Astrocyte of the spinal cord (primary cell): ENCODE measurements around the gene GFY.

Source experiments
- DNase-seq: peaks from one replicate; pipeline ENCODE4 v3.0.0; 2011; ENCODE audit warnings: low read depth, low spot score
- H3K4me3 ChIP-seq: 2 replicates; pipeline ENCODE4 v1.5.1; 2011; ENCODE audit warnings: low read depth, mild to moderate bottlenecking, low read length, moderate library complexity
- in situ Hi-C: cut with HindIII; loops from 2 replicates; pipeline ENCODE4 v1.10.0; 2017; ENCODE audit warnings: low sequenced_read_pairs
- TF ChIP-seq, protein P1 (sequence below): IDR thresholded peaks from 2 replicates; pipeline ENCODE4 v1.5.1; 2012; ENCODE audit warnings: low read depth, mild to moderate bottlenecking, low read length, inconsistent platforms

The GFY gene

DNA sequence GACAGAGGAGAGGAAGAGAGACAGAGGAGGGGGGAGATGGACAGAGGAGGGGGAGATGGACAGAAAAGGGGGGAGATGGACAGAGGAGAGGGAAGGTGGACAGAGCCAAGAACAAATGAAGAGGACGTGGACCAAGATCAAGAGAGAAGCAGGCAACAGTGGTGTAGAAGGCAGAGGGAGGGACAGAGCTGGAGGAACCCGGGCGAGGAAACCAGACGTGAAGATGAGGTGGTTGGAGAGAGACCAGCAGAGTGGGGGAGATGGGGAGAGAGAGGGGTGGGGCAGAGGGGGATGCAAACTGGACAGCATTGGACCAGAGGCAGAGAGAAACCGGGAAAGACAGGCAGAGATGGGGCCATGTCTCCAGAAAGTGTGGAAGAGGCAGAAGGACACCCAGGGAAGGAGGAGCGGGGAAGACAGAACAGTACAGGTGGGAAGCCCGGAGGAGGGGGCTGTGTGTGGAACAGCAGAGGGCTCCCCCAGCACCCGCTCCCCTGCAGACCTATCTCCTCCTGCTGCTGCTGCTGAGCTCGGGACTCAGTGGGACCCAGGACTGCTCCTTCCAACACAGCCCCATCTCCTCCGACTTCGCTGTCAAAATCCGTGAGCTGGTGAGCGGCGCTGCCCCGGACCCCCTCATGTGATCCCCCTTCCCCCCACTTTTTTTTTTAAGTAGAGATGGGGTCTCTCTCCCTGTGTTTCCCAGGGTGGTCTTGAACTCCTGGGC is 50.2 kb downstream of the GFY start:
- DNase-seq: no peak
- in situ Hi-C loops: no loop called here
- no peak overlapping the region for H3K4me3 ChIP-seq

DNA sequence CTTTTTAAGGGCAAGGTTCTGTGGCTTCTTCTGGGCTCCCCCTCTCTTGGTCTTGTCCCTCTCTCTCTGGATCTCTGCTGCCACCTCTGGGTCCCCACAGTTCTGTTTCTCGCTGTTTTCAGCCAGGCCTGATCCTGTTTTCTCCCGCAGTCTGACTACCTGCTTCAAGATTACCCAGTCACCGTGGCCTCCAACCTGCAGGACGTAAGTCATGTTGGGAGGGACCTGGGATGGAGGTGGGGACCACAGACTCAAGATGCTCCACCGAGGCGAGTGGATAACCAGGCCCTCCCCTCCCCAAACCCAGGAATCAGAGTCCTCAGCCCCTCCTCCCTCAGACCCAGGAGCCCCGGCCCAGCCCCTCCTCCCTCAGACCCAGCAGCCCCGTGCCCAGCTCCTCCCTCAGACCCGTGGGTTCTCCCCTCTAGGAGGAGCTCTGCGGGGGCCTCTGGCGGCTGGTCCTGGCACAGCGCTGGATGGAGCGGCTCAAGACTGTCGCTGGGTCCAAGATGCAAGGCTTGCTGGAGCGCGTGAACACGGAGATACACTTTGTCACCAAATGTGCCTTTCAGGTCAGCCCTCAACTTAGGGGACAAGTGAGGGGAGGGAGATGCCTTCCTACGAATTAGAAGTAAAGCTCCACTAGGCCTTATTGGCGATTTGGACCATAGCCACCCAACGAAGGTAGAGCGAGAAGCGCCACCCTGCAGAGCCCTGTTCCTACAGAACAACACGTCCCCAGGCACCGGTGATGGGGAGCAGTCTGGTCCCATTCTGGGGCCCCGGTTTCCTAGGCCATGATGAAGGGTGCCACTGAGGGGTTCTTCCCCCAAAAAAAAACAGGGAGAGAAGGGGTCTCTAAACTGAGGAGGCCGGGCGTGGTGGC is 51.0 kb downstream of the GFY start:
- no peak for DNase-seq
- TF ChIP-seq, protein P1, sequence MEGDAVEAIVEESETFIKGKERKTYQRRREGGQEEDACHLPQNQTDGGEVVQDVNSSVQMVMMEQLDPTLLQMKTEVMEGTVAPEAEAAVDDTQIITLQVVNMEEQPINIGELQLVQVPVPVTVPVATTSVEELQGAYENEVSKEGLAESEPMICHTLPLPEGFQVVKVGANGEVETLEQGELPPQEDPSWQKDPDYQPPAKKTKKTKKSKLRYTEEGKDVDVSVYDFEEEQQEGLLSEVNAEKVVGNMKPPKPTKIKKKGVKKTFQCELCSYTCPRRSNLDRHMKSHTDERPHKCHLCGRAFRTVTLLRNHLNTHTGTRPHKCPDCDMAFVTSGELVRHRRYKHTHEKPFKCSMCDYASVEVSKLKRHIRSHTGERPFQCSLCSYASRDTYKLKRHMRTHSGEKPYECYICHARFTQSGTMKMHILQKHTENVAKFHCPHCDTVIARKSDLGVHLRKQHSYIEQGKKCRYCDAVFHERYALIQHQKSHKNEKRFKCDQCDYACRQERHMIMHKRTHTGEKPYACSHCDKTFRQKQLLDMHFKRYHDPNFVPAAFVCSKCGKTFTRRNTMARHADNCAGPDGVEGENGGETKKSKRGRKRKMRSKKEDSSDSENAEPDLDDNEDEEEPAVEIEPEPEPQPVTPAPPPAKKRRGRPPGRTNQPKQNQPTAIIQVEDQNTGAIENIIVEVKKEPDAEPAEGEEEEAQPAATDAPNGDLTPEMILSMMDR: peak; percentile 72
- H3K4me3 ChIP-seq: no peak overlapping the region
- in situ Hi-C loops: no loop called here

More for the DNA sequence above, 50.2 kb downstream of the GFY start:
- TF ChIP-seq, protein P1: no peak
